ENCODE results near the gene SQSTM1. TPM values are rescaled to one million over a fixed set of nuclear protein-coding genes. Genes with fewer than 3 reads are reported as not detected.
A peak's percentile ranks its signal among the peaks of the same experiment; 100 is the strongest.

The SQSTM1 gene
- total RNA-seq, 2 donors from 2014 or later, result 375 to 469 TPM

DNA sequence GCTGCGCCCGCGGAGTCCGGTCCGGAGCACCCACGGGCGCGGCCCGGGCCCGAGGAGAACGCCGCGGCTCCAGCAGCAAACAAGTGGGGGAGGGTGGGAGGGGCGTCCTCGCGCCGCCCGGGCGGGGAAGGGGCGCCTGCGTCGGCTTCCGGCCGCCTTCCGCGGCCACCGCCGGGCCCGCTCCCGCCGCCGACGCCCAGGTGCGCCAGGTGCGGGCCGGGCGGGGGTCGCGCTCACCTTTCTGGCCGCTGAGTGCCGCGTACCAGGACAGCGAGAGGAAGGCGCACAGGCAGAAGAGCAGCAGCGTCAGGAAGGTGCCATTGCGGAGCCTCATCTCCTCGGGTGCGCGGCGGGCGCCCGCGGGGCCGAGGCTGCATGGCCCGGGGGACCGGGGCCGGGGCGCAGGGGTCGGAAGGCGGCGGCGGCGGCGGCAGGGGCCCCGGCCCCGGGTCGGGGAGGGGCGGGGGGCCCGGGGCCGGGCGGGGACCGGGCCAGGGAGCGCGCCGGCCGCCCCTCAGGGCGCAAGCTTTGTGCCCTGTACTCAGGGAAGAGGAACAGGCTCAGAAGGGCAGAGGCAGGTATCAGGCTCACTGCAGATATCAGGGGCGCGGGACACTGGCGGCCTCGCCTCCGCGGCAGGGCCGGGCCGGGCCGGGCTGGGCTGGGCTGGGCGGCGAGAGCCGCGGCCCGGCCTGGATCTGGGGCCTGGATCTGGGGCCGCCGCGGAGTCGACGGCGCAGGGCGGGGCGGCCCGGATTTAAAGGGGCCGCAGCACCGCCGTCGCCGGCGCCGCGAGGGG lies 14.3 kb upstream of the SQSTM1 start, which contains the start of gene MGAT4B:
Gene MGAT4B (minus strand): TSS at position 617 of the 799 bp plus-strand sequence. CDS start 283 bp downstream, at position 334.
- Histone ChIP-seq H3K4me1 (ENCODE audit: control insufficient read depth in 1 of 2, low read depth in 2 of 2) (peaks cover 15 to 29% of the 10 kb centered on the region in 2 donors), H3K36me3 (no peaks in the 10 kb centered on the region), H3K9me3 (no peaks in the 10 kb centered on the region), H3K4me3 (peak within 1 kb of the TSS; percentile 95), H3K27me3 (replicated peaks; ENCODE audit: insufficient read depth) (no peaks in the 10 kb centered on the region), H3K27ac (peak within 1 kb of the TSS; percentile 75 to 85)
- ATAC-seq (ENCODE audit: insufficient number of reproducible peaks, low FRiP score, low read depth), result peak; percentile 78
- TF ChIP-seq, protein P1, sequence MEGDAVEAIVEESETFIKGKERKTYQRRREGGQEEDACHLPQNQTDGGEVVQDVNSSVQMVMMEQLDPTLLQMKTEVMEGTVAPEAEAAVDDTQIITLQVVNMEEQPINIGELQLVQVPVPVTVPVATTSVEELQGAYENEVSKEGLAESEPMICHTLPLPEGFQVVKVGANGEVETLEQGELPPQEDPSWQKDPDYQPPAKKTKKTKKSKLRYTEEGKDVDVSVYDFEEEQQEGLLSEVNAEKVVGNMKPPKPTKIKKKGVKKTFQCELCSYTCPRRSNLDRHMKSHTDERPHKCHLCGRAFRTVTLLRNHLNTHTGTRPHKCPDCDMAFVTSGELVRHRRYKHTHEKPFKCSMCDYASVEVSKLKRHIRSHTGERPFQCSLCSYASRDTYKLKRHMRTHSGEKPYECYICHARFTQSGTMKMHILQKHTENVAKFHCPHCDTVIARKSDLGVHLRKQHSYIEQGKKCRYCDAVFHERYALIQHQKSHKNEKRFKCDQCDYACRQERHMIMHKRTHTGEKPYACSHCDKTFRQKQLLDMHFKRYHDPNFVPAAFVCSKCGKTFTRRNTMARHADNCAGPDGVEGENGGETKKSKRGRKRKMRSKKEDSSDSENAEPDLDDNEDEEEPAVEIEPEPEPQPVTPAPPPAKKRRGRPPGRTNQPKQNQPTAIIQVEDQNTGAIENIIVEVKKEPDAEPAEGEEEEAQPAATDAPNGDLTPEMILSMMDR (IDR thresholded peaks at IDR 0.05), result no peak
- DNase-seq (ENCODE audit: low spot score), result no peak

DNA sequence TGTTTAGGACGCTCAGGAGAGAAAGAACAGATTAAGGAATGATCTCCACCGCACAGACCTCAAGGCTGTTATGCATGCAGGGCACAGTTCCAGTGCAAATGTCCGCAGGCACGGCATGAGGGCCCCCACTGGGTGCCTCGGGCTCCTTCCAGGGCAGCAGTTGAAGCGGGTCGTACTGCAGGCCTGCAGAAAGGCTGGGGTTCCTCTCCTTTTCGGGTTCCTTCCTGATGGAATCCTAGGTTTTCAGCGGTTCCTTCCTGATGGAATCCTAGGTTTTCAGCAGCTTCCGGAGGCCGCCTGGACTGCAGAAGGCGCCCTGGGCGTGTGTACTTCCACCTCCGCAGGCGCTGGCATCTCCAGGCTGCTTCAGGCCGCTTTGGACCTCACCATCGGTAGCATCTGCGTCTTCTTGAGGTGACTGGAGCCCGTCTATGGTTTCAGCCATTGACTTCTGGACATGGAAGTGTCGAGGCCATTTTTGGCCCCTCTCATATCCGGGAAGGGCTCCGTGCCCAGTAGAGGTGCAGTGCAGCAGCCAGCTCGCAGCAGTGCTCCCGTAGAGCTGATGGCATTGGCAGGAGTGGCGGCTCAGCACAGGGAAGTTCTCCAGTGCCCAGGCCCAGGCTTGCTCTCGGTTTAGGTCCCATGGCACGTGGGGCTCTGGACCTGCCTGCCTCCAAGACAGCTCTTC lies 8.4 kb upstream of the SQSTM1 start:
- DNase-seq (ENCODE audit: low spot score) (no peak), ATAC-seq (ENCODE audit: insufficient number of reproducible peaks, low FRiP score, low read depth) (no peak)
- no peak overlapping the region for H3K4me3 ChIP-seq
- H3K4me1 ChIP-seq (ENCODE audit: control insufficient read depth in 1 of 2, low read depth in 2 of 2), result peaks cover under 1 to 7% of the 10 kb centered on the region in 2 donors
- H3K36me3 ChIP-seq, result no peaks in the 10 kb centered on the region
- H3K9me3 ChIP-seq, result no peaks in the 10 kb centered on the region
- no peaks in the 10 kb centered on the region for H3K27me3 ChIP-seq (replicated peaks; ENCODE audit: insufficient read depth)
- TF ChIP-seq, protein P1 (IDR thresholded peaks at IDR 0.05), result no peak
- no peak overlapping the region for H3K27ac ChIP-seq

DNA sequence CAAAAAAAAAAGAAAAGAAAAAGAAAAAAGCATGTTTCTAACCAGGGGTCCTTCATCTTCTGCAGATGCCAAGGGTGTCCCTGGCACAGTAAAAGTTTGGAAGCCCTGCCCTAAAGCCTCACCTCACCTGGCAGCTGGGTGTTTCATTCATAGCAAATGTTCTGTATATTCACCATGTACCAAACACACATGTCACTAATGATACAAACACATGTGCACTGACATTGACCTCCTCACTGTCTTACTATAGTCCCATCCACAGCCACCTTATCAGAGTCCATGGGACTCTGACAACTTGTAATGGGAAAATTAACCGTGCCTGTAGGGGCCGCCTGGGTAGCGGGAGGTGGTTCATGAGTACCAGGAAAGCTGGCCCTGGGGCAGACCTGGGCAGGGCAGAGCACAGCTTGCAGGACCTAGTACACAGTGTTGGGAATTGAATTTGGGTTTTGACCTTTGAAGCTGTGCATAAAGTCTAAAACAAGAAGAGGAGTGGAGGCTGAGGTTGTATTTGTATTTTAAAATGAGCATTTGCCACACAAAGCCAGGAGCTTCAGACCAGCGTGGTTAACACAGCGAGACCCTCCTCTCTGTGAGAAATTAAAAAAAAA lies 7.6 kb upstream of the SQSTM1 start:
- Histone ChIP-seq H3K4me1 (ENCODE audit: control insufficient read depth in 1 of 2, low read depth in 2 of 2) (peaks cover 7 to 15% of the 10 kb centered on the region in 2 donors), H3K36me3 (no peaks in the 10 kb centered on the region), H3K27me3 (replicated peaks; ENCODE audit: insufficient read depth) (no peaks in the 10 kb centered on the region), H3K9me3 (no peaks in the 10 kb centered on the region), H3K27ac (no peak overlapping the region), H3K4me3 (no peak overlapping the region)
- DNase-seq (ENCODE audit: low spot score) (no peak), ATAC-seq (ENCODE audit: insufficient number of reproducible peaks, low FRiP score, low read depth) (no peak)
- TF ChIP-seq, protein P1 (IDR thresholded peaks at IDR 0.05), result no peak

DNA sequence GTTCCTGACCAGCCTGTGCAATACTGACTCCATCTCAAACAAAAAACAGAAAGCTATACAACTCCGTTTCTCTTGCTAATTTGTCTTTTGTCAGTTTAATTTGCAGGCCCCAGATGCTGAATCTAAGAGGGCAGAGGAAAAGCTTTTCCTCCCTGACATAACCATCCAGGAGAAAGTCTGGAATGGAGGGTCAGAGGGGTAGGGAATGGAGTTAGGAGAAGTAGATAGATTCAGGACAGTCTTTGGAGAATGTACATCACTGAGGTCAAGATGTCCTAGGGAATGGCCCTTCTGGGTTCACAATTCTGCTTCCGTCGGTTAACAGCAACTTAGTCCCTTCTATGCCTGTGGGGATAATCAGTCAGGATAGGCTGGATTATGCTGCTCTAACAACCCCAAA lies 6.6 kb upstream of the SQSTM1 start:
- TF ChIP-seq, protein P1 (IDR thresholded peaks at IDR 0.05), result no peak
- no peaks in the 10 kb centered on the region for H3K9me3 ChIP-seq
- ATAC-seq (ENCODE audit: insufficient number of reproducible peaks, low FRiP score, low read depth) (no peak), DNase-seq (ENCODE audit: low spot score) (no peak)
- H3K4me3 ChIP-seq, result no peak overlapping the region
- H3K4me1 ChIP-seq (ENCODE audit: control insufficient read depth in 1 of 2, low read depth in 2 of 2), result peaks cover 14 to 22% of the 10 kb centered on the region in 2 donors
- no peaks in the 10 kb centered on the region for H3K36me3 ChIP-seq
- no peaks in the 10 kb centered on the region for H3K27me3 ChIP-seq (replicated peaks; ENCODE audit: insufficient read depth)
- H3K27ac ChIP-seq, result no peak overlapping the region
